ENCODE results near the gene PDE4D.
"Not testable (repeated sequence)": the region's sequence is repeated elsewhere in the genome, so short reads cannot be mapped to it uniquely, and the experiment has no call there.

The PDE4D gene

DNA sequence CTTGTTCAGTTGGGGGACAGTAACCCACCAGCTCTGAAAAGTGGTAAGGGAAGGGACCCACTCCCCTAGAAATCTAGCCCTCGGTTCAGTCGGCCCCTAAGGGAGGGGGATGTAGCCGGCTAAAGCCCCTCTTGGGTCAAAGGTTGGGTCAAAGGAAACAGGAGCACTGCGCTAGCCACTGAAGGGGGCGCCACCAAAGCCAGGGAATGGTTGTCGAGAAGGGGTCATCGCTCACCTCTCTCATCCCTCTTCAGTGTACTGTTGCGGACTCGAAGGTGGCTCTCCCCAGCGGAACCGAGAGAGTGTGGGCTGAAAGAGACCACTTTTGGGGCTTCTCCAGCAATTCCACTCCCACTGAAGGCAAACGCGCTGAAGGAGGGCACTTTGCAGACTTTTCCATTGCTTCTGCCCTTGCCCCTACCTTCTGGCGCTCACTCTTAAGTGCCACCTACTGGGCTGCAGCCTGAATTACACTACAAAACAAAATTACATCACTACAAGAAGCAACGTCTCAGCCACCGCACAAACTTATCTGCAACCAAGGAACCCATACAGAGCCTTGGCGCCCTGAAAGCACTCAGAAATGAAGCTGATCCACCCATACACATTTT lies 396.9 kb downstream of the PDE4D start:
- no peak for DNase-seq

DNA sequence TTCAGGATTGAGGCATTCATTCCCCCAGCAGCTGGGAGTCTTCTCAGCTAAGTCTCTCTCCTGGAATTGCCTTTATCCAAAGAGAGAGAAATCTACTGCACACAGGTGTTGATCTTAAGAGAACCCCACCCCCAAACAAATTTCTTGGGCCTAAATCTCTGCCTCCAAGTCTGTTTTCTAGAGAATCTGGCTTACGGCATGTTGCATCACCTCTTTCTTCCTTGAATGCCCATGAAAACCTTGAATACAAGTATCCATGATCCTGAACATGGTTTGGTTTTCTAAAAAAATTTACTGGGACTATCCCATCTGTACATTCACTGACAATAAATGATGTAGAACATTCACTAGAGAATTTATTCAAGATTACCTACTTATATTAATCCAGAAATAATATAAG lies 401.6 kb downstream of the PDE4D start:
- no peak for DNase-seq

DNA sequence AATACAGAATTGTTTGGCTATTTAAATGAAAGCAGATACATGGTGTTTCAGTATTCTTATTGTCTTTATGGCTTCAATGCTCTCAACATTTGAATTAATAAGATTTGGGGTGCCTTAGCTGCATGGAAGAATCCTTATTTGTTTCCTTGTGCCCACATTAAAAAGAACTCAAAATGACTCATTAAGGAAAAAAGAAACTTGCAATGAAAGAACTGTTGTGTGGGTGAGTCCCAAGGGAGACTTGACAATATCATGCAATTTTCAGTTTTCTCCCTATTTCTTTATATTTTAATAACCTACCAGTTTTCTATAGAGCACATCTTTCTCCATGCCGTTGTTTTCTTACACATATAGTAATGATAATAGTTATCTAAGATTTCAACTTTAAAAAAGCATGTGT lies 404.0 kb downstream of the PDE4D start:
- DNase-seq, result no peak

DNA sequence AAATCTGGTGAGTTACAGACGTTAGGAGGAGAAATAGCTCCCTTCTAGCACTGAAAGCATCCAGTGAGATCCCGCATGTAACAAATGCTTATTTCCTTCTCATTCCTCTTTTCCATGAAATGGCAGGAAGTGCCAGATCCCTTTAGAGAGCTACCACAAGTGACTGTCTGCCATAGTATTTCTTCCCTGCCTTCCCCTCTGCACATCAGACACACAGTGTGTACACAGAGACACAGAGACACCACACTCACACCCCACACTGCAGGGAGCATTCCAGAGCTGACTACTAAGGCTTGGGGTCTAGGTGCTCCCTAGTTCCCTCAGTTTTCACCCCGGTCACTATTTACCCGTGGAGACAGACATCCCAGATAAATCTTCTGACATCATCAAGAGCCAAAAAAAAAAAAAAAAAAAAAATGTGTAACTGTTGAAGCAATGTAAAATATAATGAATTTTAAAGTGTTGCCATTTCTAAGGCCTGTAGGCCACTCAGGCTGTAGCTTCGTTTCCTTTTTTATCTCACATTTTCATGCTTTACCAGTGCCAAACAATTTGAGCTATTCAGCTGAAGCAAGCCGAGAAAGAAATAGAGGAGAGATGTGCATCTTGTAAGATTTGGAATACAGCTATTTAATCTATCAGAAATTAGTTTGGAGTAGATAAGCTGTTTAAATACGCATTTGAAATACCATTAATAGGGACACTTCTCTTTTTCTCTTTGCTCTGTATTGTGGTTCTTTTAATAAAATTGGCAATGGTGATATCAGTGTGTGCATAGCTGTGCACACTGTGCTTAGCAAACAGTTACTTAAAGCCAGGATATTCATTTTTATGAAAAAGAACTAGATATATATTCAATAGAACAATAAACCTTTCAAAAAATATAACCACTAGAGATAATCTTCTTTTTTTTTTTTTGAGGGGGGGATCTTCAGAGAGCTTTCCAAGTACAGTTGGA lies 405.5 kb downstream of the PDE4D start:
- no peak for DNase-seq

DNA sequence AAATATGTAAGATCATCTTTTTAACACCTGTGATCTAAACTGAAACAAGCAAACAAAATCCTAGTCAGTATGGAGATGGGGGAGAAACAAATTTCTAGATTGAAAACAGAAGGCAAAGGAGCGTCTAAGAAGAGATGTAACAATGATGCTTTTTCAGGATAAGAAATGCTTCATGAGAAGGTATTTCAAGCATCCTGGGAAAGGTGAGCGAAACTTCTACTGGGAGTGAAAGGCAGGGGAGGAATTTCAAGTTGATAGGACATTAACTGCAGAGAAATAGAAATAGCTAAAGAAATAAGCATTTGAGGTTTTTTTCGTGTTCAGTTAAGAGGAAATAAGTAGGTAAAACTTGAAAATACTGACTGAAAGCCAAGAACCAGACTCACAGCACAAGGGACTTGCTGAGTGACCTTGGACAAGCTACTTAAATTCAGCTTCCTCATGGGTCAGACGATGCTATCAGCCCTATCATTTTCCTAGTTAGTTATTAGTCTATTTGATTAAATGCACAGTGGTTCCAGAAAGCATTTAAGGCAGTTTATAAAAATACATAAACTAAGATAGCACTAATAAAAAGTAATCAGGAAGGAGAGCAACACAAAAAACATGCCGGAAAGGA lies 406.3 kb downstream of the PDE4D start:
- DNase-seq, result no peak

DNA sequence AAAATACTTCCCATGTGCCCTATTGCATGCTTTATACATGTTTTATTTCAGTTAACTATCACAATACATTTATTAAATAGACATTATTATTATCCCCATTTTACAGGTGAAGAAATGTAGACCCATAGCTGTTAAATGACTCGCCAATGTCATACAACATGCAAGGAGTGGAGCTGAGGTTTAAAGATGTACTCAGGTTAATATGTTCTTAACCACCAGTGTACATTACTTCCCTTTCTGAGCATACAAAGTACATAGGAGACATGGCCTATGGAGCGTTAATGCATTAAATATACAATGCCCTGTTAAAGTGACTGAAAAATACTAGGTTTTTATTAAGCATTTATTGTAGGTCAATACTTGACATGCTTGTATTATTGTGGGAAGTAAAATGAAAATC lies 407.0 kb downstream of the PDE4D start:
- no peak for DNase-seq

DNA sequence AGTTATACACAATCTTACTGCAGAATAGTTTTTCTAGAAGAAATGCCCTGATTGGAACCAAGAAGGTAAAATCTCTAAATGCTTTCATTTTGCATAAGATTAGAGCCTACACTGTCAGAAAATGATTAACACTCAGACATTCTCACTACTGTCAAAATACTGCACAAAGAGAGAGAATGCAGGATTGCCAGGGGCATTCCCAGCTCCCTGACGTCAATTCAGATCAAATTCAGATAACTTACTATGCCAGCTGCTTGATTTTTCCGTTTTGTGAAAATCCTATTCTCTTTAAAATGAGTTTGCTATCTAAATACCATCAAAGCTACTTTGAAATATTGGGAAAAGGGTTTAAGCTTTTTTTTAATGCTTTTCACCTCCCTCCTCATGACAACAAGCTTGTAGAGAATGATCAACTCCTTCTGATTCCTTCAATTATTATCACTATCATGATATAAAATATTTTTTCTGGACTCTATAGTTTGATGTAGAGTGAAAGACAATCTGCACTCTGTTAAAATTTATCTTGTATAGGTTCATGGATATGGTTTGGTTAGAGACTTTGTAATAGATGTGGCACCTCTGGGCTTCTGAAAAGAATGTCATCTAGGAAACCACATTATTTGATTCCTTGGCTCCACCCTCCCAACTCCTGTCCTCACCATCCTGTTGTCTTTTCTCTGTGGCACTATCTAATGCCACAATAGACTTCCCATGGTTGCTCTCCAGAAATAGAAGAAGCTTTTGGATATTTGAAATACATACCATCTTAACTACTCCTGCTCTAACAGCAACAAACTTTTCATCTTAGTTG lies 407.7 kb downstream of the PDE4D start:
- no peak for DNase-seq

DNA sequence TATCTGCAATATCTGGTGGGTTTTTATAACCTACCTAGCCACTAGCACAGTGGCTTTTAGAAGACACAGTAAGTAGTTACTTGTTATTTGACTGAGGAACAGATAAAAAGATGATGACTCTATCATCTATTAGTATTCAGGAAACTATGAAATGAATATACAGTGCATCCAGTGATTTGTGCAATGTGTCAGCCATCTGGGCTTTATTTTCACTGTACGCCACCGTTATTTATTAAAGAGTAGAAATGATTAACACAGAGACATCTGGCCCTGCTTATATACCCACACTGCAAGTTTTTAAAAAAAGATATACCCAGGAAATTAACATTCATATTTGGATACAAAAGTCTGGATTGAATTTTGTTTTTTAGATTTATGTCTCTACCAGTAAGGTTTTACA lies 408.4 kb downstream of the PDE4D start:
- DNase-seq, result no peak

DNA sequence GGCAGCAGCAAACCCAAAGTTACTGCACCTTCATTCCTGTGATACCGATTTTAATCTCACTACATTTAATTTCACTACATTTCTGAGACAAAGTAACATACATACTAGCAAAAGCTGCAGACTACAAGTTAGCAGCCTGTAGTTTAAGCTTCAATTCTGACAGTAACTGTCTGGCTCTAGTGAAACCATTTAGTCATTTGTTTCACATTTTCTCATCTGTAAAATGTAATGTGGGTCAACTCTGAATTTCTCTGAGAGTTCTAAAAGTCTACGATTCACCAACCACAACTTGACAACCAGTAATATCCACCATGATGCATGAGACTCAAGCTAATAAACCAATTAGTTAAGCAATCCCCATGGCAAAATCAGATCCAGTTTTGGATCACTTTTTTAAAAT lies 408.9 kb downstream of the PDE4D start:
- no peak for DNase-seq

DNA sequence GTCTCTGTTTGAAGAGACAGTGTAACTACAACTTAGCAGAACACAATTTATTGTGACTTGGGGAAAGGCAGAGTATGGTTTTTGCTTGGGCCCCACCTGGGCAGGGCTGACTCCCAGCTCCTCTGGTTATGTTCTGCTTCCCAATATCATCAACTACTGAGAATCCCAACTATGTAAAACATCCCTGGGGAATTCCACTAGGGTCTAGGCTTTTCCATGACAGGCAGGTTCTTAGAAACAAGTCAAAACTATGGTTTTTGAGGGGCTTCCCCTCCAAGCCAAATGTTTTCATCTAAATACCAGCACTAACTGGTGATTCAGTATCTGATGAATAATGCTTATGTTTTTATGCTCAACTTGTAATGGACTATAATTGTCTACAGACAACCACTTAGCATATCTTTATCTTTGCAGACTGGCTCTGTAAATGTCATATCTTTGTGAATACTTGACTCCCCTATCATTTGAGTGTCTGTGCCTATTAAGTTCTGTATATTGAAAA lies 409.5 kb downstream of the PDE4D start:
- no peak for DNase-seq

DNA sequence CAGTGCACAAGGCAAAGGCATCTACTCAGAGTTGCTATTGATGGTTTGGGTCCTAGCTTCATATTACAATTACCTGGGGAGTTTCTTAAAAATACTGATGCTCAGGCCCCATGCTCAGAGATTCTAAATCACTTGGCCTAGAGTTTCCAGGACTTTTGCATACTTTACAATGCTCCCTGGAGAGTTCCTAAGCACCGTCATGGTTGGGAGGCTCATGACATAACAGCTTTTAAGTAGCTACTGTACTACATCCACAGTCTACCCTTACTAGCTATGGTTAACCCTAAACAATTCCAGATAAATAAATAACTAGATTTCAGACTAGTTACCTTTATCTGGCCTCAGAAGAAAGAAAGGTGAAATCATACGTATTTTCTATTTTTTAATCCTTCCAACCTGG lies 414.4 kb downstream of the PDE4D start:
- DNase-seq, result no peak

DNA sequence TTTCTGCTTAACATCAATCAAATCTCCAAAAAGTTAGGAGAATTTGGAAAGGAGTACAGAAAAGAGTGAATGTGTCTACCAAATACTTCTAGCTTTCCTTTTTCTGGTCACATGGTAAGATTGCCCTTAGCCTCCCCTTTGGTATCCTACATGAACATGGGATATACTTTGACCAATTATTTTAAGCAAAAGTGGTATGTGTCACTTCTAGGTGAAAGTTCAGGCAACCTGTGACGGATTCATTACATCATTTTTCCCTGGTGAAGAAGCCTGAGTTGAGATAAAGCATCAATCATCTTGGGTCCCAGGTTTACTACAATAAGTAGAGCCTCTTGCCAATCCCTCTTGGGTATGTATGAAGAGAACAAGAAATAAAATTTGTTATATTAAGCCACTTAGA lies 419.2 kb downstream of the PDE4D start:
- DNase-seq, result no peak

DNA sequence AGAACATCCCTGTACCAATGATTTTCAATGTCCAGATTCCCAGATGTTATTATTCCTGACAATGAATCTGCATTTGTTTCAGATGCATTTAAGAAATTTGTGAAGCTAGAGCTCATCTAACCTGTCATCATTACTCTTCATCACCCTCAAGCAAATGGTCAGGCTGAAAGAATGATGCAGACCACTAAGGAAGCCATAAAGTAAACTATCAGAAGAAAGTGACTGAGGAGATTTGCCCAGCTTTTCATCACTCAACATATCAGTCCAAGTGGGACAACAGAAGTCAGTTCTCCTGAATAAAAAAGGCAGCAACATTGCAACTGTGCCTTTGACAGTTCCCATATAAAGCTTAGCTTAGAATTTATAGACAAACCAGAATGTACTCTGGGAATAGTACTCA lies 419.9 kb downstream of the PDE4D start:
- no peak for DNase-seq

DNA sequence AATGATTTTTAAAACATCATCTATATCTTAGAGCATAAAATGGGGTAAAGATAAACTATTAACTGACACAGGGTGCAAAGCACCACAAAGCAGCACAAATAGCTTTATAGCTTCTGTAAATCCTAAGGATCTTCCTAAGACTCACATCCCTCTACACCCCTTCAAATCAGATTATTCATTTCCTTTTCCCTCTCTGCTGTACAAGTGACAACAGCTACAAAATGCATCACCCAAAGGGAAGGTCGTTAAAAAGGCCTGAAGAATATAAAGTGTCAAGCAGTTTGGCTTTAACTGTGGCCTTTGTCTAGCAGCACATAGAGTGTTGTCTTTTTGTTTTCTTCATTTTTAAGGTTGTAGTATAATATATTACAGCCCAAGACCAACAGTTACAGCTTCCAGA lies 422.1 kb downstream of the PDE4D start:
- DNase-seq, result no peak

DNA sequence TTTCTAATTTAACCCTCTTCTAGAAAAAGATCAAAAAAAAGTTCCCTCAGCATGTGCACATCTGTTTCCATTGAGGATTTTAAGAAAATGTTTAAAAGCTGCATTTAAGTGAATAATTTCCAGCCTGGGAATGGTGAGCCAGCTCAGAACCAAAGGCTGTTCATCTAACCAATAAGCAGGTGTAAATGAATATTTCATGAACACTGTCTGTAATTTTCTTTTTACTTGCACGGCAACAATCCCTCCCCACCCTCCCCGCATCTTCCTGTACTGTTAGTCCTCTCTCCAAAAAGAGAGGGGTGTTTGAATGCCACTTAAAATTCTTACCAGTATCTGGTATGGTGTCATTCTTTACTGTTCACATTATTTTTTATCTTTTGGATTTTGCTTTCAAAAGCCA lies 425.6 kb downstream of the PDE4D start:
- DNase-seq, result no peak

DNA sequence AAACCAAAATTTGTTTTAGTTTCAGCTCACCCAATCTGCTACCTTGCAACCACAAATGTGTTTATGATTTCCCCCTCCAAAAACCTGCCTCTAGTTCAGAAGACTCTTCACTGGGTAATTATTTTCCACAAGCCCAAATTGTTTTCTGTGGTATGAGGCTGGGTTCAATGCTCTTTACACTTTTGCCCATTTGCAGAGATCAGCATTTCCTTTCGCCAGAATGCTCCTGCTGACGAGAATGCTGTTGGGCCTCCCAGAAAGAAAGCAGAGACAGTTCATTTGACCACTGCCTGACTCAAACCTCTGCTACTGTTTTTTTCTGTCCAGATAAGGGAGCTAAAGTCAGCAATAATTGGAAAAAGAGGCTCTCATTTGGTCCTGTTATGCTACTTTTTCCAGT lies 427.3 kb downstream of the PDE4D start:
- no peak for DNase-seq

DNA sequence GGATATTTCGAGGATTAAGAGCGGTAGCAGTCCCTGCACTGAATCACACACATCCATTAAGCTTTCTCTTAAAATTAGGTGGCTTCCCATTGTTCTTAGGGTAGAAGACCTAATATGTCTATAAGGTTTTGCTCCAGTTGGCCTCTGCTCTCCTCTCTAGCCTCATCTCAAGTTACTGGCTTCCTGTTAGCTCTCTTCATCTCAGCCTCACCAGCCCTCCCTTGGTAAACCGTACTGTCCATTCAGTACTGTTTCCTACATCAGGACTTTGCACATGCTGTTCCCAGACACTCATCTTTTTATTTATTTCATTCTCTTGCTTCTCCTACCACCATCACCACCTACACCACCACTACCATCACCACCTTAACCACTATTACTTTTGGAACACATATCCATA lies 428.6 kb downstream of the PDE4D start:
- DNase-seq, result no peak

DNA sequence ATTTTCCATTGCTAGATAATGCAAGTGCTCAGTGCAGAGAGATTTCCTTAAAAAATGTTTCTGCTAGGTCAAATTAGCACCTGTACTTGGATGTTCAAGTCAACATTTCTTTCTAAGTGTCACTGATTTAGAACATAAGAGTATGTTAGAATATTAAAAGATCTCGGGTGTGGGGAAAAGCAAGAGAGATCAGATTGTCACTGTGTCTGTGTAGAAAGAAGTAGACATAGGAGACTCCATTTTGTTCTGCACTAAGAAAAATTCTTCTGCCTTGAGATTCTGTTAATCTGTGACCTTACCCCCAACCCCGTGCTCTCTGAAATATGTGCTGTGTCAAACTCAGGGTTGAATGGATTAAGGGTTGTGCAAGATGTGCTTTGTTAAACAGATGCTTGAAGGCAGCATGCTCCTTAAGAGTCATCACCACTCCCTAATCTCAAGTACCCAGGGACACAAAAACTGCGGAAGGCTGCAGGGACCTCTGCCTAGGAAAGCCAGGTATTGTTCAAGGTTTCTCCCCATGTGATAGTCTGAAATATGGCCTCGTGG lies 429.8 kb downstream of the PDE4D start:
- DNase-seq, result not testable (repeated sequence)

DNA sequence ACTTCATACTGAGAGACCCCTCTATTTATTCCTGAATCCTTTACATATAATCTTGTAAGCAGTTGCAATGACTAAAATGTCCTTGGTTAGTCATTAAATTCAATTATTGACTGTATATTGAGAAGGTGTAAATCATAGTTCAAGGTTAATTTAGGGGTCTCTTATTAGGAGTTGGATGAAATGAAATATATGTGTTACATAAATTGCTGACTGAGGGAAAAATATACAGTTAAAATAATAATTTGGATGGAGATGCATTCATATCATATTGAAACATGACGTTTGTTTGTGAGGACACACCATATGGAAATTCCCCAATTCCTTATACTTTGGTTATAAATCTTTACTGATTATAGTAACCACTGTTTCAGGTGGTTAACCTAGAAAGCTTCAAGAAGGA lies 430.6 kb downstream of the PDE4D start:
- no peak for DNase-seq

DNA sequence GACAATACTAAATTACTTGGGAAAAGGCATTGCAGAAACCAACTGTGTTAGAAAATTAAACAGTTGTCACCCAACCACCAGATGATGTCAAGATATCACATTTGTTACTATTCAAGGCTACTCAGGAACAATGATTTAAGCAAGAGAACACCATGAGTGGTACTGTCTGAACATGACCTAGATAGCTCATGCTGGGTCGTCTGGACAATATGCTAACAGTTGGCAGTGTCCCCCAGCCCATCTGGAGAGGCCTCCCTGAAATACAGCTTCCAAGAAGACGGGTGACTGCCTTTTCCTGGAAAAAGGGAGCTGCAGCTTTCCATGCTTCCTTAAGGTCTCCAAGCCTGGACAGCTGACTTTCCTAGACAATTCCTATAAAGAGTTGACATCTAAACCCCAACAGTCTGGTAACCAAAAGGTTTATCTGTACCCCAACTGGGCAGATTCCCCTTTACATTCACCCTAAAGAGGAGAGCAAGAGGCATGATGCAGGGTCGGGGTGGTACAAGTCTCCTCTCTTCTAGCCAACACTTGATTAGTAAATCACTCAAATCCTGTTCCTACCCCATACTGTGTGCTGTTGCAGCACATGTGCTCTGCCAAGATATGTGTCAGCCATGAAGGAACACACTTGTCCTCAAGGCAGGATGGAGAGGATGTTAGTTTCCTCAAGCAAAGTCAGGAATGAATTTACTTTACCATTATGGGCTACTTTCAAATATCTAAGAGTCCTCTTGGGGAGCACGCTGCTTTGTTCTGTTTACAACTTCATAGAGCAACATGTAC lies 433.0 kb downstream of the PDE4D start:
- DNase-seq, result no peak

DNA sequence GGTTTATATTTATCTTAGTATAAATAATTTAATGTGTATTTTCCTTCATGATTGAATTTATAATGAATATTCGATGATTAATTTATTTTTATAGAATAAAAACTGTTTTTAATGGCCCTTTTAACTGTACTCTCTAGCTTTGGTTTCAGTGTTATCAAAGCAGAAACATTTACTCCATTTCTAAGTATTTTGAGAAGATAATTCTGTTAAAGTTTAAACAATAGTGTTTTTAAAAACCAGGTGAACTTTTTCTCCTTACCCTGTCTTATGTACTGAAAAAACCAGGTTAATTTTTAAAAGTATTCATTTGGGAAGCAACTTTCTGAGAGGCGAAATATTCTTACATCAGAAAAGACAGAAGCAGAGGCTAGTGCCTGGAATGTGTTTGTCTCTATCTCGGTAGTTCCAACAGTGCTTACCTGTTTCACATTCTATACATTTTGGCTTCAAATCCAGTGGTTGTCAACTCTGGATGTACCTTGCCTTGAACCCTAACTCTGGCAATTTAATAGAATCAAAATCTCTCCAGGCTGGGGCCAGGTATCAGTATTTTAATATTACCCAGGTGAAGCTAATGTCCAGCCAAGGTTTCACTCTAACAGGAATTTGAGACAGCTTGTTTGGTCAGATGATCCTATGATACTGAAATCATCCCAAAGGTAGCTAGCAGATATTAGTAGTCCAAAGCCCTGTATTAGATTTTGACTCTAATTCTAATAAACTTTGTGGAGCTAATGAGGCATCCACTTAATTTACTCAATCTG lies 434.4 kb downstream of the PDE4D start:
- no peak for DNase-seq

All from NCI-H2227 treated with DMSO at 0.1 percent for 48 hours (cell line).